GM19035 (cell line): ENCODE measurements around the gene CTNNBL1.
A peak's percentile ranks its signal among the peaks of the same experiment; 100 is the strongest.
"Not testable (repeated sequence)": the region's sequence is repeated elsewhere in the genome, so short reads cannot be mapped to it uniquely, and the experiment has no call there.

Source experiments
- ATAC-seq: cut with Tn5 transposase; IDR thresholded peaks from one replicate; pipeline ENCODE4 v1.9.1; 2021; ENCODE audit not compliant: unreplicated experiment

The CTNNBL1 gene, protein sequence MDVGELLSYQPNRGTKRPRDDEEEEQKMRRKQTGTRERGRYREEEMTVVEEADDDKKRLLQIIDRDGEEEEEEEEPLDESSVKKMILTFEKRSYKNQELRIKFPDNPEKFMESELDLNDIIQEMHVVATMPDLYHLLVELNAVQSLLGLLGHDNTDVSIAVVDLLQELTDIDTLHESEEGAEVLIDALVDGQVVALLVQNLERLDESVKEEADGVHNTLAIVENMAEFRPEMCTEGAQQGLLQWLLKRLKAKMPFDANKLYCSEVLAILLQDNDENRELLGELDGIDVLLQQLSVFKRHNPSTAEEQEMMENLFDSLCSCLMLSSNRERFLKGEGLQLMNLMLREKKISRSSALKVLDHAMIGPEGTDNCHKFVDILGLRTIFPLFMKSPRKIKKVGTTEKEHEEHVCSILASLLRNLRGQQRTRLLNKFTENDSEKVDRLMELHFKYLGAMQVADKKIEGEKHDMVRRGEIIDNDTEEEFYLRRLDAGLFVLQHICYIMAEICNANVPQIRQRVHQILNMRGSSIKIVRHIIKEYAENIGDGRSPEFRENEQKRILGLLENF

DNA sequence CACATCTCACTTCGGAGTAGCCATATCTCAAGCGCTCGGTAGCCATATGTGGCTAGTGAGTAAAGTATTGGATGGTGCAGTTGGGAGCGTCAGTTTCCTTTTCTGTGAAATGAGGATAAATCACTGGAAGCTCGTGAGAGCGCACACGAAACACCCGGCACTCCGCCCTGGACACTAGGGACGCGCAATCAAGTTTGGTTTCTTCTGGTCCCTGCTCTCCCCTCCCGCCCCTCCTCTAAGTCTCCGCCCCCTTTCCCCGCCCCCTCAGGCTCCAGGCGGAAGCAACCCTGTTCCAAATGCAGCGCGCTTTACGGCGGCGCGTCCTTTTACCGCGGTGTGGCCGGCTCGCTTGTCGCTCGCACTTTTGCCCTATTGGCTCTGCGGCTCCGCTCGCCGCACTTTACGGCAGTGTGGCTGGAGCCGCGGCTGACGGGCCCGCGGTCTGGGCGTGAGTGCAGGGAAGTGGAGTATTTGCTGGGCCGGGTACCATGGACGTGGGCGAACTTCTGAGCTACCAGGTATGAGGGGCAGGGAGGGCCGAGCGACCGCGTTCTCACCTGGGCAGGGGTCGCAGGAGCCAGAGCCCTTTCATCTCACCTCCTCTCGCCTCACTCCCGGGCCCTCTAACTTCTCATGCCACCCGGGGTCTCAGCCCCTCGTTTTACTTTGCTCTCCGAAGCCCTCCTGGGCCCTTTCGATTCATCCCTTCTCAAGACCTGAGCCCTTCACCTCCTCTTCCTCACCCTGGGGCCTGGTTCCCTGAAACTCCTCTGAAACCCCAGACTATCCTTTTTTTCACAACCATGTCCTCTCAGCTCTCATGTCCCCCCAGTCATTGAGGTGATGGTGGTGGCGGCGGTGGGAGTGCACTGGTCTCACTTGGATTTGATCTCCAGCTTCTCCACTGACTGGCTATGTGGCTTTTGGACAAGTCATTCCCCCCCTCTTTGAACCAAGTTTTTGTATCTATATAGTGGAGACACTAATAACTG is at the start of gene CTNNBL1:
Gene CTNNBL1 (plus strand): TSS at position 396 of the 992 bp plus-strand sequence. CDS start 93 bp downstream, at position 489.
- ATAC-seq = peak; percentile 89

DNA sequence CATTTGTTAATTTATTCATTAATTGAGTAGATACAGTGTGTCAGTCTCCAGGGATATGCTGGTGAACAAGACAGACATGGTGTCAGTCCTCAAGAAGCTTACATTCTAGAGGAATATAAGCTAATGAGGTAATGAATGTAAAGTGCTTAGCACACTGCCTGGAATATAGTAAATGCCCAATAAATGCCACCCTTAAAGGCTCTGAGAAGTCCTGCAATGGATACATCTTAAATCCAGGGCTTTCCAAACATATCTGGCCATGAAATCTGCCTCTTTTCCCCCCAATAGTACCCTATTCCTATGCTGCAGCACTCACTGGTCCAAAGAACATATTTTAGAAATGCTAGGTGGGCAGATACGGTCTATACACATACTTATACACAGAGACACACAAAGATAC is 49.2 kb upstream of the CTNNBL1 start:
- no peak for ATAC-seq

DNA sequence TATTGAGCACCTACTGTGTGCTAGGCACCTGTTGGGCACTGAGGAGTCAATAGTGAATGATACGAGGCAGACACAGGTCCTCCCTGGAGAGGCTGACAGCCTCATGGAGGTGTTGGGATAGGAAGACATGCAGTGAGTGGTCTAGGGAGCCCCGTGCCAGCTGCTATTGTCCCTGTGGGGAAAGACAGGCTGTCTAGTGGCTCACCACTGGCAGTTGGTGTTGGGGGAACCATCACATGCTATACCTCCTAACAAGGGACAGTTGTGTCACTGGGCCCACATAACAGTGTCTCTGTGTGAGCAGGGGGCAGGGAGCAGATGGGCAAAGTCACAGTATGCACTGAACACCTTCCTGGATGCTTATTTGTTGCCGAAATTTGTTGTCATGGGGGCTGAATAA is 45.9 kb upstream of the CTNNBL1 start:
- ATAC-seq = no peak

DNA sequence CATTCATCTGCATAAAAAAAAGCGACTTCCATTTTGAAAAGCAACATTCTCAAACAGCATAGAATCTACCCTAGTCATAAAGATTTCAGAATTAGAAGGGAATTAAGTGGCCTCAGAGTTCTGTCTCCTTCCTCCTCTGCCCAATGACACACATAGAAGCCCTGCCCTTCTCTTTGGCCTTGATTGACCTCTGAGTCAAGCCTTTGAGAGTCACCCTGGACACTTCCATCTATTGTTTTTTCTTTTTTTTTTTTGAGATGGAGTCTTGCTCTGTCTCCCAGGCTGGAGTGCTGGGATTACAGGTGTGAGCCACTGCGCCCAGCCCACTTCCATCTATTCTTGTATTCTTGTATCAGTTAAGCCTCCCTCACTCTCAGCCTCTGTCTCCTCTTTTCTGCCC is 44.8 kb upstream of the CTNNBL1 start:
- ATAC-seq = no peak

DNA sequence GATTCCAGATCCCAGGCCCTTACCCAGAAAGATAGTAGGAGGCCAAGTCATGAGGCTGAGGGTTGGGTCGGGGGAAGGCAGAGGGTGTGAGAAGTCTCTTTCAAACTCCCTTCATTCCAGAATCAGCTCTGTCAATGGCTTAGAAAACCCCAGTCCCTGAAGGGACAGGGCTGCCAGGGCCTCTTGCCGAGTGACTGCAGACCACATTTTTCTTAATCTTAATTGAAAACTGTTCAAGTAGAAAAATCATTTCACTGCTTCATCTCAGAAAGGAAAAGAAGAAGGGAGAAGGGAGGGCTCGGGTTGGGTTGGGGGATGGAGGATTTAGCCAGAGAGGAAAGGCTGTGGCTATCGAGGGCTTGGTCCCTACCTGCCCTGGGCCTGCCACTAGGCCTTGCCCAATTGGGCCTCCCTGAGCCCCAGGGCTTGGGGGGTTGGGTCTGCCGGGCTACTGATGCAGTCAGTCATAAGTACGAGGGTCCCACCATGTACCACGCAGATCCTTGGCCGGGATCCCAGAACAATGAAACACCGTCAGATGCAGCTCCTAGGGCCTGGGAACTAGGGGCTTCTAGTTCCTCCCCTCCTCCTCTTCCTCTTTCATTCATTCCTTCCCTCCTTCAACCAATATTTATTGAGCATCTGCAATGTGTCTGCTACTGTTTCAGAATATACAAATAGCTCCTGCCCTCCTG is 44.0 kb upstream of the CTNNBL1 start:
- no peak for ATAC-seq

DNA sequence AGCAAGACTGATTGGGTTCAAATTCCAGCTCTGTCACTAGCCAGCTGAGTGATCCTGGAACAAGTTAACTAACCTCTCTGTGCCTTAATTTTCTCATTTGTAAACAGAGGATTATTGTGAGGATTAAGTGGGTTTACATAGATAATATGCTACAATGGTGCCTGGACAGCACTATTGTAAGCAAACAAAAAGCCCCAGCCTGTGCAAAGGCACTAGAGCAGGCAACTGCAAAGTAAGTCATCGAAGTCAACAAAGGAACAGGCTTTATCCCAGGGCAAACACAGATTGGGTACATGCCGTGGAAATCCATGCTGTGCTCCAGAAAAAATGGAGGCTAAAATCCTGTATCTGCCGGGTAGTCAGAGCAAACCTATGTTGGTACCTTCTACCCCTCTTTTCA is 43.2 kb upstream of the CTNNBL1 start:
- ATAC-seq = no peak

DNA sequence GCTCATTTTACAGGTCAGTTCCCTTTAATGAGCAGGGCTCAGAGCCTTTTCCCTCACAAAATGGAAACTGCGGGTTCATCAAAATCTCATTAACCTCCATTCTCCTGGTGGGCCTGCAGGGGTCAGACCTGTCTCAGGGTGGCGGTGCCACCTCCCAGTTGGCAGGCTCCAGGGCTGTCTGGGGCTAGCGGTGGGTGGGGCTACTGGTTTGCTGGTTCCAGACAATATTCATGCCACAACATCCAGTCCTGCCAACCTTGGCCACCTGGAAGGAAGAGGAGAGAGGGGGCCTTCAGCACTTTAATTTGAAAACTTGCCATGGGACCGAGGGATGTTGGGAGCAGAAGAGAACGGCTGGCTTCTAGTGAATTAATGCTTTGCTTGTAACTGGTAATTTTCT is 41.9 kb upstream of the CTNNBL1 start:
- no peak for ATAC-seq

DNA sequence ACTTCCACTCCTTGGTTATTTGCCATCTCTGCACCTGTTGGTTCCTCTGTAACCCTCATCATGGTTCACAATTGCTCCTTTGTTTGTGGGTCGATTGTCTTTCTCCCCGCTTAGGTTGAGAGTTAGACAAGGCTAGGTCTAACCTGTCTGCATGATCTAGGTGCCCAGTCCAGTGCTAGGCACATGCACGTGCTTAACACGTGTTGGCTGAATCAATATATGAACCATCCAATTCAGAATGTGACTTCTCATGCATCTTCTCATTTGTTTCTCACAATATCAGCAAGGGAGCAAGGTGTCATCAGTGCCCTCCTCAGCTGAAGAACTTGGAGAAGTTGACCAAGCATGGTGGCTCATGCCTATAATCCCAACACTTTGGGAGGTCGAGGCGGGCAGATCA is 36.9 kb upstream of the CTNNBL1 start:
- no peak for ATAC-seq

DNA sequence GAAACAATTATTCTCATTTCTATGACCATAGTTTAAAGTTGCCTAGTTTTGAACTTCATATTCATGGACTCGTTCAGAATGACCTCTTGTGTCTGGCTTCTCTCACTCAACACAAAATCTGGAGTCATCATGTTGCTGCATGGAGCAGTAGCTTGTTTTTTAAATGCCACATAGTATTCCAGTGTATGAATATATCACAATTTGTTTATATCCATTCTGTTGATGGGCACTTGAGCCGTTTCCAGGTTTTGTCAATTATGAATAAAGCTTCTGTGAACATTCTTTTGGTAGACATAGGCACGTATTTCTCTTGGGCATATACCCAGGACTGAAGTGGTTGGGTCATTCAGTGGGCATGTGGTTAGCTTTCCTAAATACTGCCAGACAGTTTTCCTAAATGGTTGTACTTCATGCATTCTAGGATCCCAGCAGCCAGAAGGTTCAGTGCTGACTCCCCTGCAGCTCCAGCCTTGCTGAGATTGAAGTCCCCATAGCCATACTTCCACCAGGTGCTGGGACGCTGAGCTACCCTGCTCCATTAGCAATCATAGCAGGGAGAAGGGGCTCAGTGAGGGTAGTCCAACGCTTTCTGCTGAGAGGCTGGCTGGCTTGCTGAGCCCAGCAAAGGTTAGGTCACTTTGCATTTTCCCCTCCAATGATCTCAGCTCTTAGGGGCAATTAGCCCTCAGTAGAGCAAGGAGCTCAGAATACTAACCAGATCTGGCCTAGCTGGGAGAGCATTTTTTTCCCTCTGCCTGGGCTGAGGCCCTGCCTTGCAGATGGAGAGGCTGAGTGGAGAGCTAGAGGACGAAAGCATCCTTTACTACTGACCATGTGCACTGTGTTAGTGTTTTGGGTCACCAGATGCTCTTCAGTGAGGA is 35.7 kb upstream of the CTNNBL1 start:
- ATAC-seq = no peak

DNA sequence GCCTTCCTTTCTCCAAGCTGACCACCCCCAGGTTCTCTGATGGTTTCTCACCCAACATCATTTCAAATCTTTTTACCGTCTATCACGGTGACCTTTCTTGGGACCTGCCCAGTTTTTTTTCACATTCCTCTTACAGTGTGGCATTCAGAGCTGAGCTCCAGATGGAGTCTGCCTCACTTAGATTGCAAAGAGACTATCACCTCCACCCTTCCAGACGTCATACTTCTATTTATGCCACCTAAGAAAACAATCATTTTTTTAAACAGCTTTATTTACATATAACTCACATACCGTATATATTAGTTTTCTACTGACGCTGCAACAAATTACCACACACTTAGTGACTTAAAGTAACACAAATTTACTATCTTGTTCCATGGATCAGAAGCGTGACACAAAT is 32.3 kb upstream of the CTNNBL1 start:
- no peak for ATAC-seq

DNA sequence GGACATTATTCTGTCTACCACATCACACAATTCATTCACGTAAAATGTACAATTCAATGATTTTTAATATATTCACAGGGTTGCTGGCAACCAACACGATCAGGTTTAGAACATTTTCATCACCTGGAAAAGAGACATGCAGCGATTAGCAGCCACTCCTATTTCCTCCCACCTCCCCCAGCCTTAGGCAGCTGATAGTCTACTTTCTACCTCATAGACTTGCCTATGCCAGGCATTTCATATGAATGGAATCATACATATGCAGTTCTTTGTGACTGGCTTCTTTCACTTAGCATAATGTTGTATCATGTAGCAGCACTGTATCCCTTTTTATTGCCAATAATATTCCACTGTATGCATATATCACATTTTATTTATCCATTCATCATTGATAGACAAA is 31.5 kb upstream of the CTNNBL1 start:
- no peak for ATAC-seq

DNA sequence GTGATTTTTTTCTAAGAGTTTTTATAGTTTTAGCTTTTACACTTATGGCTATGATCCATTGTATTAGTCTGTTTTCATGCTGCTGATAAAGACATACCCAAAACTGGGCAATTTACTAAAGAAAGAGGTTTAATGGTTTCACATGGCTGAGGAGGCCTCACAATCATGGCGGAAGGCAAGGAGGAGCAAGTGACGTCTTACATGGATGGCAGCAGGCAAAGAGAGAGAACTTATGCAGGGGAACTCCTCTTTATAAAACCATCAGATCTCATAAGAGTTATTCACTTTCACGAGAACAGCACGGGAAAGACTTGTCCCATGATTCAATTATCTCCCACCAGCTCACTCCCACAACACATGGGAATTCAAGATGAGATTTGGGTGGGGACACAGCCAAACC is 29.2 kb upstream of the CTNNBL1 start:
- not testable (repeated sequence) for ATAC-seq

DNA sequence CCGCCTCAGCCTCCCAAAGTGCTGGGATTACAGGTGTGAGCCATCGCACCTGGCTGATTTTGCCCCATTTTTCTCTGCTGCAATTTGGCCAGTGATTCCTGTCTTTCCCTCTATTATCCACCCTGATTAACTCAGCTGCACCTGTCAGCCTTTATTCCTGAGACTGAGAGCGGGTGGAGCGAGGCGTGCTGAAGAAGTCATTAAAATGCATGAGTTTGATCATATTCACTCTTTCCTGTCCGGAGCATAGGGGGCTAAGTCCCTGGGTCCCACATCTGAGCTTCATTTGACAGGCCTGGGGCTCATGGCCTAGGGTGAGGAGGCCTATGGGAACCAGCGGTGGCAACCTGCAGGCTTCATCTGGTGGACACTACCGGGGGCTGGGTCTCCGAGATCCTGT is 25.7 kb upstream of the CTNNBL1 start:
- ATAC-seq = no peak

DNA sequence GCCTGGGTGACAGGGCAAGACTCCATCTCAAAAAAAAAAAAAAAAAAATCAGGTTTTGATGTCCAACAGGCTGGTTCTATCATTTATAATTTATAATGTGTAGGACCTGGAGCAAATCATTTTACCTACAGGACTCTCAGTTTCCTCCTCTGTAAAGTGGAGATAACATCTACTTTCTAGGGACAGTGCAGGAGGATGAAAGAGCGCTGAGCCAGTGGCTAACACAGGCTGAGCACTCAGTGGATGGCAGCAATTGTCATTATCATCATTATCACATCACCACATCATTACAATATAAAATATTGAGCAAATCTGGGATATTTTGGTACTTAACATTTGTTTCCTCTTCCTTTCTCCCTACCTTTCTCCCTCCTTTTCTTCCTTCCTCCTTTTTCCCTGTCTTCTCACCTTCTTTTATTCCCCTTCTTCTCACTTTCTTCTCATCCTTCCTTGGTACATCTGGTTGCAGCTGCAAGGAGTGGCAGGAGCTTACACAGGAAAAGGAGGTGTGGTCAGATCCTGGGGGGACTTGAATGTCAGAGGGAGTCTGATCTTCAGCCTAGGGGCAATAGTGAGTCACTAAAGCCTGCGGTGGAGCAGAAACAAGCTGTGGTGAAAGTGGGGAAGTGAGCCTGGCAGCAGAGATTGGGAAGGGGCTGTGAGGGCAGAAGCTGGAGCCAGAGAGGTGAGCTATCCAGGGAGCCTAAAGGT is 24.6 kb upstream of the CTNNBL1 start:
- no peak for ATAC-seq

DNA sequence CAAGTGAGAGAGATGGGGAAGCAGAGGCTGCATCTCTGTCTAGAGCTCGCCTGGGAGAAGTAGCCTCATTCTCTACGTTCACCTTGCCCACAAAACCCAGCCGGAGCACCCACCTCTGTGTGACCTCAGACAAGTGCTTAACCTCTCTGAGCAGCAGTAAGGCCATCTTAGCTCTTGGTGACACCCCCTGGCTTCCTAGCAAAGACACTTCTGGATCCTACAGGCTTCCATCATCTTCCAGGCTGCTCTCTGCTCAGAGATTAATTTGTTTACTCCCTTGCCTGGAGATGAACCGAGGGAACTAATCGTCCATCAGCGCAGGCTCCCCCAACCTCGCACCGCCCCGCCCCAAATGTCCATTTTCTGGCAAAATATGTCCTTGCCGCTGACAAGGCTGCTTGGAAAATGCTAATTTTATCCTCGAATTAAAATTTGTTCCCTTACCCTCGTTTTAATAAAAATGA is 24.0 kb upstream of the CTNNBL1 start:
- no peak for ATAC-seq

DNA sequence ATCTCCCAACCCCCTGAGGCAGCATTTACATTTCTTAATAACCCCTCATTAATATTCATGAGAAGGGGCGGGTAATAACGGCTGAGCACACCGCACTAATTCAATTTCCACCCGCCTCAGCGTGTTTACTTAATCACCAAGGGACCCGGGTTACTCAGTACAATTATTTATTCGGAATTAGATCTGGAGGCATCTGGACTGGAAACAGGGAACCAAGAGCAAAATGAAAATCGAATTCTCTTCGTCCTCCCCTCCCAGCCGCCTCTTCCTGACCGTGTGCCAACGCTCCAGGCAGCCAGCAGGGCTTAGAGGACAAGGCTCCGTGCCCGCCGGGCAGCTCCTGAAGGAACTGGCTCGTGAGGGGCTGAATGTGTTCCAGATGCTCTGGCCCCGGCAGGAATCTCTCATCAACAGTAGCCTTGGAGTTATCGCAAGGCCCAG is 23.5 kb upstream of the CTNNBL1 start:
- ATAC-seq = no peak

DNA sequence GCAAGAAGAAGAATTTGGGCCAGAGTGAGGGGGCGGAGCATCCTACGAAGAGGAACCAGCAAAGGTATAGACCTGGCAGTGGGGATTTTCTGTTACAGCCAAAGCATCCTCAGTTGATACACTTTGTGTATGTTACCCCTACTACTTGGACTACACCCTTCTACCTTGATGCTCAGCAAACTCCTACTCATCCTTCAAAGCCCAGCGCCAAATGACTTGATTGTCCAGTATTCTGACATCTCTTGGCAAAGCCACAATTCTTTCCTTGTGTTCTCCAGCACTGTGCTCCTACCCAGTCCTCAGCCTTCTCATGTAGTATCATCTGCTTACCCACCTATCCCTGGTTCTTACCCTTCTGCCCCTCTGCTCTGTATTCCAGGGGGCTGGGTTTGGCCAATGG is 21.7 kb upstream of the CTNNBL1 start:
- no peak for ATAC-seq

DNA sequence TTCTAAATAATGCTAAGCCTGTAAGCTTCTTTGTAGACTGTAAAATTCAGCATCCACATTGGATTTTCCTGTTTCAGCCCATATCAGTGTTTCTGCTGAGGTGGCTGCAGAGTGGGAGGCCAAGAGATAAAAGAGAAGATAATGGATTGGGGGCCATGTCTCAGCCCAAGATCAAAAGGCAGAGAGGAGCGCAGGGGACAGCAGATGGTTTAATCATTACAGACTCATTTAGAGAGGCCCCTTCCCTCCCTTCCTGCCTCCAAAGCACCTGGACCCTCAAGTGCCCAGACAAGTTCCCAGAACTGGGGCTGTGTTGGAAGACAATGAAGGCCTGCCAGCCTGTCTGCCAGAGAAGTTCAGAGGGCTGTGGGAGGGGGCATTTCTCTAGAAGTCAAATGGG is 20.4 kb upstream of the CTNNBL1 start:
- ATAC-seq = no peak

DNA sequence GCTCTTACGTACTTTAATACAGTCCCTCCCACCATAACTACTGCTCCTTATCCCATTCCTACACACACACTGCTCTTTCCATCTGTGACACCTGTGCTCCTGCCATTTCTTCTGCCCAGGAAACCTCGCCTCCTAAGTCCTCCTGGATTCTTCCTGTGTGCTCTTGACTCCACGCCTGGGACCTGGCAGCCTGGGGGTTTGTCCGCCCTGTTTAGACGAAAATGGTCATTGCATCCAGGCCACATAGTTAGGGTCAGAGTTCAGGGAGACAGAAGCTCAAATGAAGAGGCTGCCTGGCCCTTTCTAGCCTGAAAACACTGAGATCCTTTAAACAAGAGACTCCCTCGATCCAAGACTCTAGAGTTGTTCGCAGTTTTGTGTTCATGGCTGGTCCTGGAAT is 17.4 kb upstream of the CTNNBL1 start:
- no peak for ATAC-seq
